Coronary artery (tissue), 2 donors: ENCODE measurements around the gene ZNF701.
A peak's percentile ranks its signal among the peaks of the same experiment; 100 is the strongest.
"Not testable (repeated sequence)": the region's sequence is repeated elsewhere in the genome, so short reads cannot be mapped to it uniquely, and the experiment has no call there.

ENCODE experiments used
- DNase-seq: peaks from one replicate; pipeline ENCODE4 v3.0.0-alpha.2; 2017; ENCODE audit warnings: low spot score
- H3K27ac ChIP-seq, 2 donors: fragments of 200-600 bp; sonication (generic); one replicate each; pipeline ENCODE4 v1.5.1; 2016 to 2019
- H3K4me3 ChIP-seq: fragments of 200-600 bp; sonication (generic); 2 replicates; pipeline ENCODE4 v1.5.1; 2016; ENCODE audit warnings: mild to moderate bottlenecking, moderate library complexity
- TF ChIP-seq, protein P1 (sequence below): fragments of 200-600 bp; sonication (generic); IDR thresholded peaks from one replicate; pipeline ENCODE4 v1.5.1; 2019; ENCODE audit warnings: antibody characterized with exemption

Gene ZNF701

DNA sequence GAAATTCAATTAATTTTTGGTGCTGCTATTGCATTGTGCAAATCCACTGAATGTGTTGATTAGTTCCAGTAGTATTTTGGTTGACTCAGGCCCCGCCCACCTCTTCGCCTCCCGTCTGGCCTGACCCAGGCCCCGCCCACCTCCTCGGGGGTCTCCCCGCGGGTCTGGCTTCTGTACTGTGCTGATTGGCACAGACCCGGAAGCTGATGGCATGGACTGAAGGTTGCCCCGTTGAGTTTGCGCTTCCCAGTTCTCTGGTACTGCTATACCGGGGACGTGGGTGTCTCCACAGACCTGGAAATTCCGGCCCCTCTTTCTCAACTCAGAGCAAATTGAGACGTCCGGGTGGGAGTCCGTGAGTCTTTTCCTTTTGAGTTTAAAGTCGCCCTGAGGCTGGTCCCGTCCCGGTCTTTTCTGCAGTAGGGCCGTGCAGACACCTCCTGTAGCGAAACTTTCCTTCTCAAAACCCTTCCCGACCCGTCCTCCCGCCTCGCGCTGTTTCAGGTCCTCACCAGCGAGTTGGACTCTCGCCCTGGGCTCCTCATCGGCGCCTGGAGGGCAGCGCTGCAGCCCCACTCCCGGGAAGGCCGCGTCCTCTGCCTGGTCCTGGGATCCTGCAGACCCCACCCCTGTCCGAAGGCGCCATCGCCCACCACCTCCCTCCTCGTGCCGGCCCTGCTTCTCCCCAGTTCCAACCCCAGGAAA is 14.8 kb downstream of the ZNF701 start:
- Histone ChIP-seq H3K4me3 (no peak overlapping the region), H3K27ac (no peak overlapping the region)
- DNase-seq = no peak
- TF ChIP-seq, protein P1, sequence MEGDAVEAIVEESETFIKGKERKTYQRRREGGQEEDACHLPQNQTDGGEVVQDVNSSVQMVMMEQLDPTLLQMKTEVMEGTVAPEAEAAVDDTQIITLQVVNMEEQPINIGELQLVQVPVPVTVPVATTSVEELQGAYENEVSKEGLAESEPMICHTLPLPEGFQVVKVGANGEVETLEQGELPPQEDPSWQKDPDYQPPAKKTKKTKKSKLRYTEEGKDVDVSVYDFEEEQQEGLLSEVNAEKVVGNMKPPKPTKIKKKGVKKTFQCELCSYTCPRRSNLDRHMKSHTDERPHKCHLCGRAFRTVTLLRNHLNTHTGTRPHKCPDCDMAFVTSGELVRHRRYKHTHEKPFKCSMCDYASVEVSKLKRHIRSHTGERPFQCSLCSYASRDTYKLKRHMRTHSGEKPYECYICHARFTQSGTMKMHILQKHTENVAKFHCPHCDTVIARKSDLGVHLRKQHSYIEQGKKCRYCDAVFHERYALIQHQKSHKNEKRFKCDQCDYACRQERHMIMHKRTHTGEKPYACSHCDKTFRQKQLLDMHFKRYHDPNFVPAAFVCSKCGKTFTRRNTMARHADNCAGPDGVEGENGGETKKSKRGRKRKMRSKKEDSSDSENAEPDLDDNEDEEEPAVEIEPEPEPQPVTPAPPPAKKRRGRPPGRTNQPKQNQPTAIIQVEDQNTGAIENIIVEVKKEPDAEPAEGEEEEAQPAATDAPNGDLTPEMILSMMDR = no peak

DNA sequence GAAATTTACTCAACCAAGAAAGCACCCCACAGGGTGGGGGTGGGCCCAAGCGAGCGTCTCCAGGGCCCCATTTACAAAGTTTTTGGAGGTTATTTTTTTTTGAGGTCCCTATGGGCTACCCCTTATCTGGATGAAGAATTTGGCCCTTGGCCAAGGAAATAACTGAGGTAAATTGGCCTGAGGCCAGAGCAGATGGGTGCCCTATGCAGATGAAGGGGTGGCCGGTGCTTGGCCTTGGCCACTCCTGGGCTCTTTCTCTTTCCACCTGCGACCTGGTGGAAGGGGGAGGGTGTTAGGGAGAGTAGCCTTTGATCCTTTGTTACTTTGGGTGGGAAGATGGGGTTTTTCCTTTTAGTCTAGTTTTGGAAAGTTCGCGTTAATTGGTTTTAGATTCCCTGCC is 15.5 kb downstream of the ZNF701 start:
- DNase-seq = no peak
- Histone ChIP-seq H3K27ac (no peak overlapping the region), H3K4me3 (no peak overlapping the region)
- TF ChIP-seq, protein P1 = no peak

DNA sequence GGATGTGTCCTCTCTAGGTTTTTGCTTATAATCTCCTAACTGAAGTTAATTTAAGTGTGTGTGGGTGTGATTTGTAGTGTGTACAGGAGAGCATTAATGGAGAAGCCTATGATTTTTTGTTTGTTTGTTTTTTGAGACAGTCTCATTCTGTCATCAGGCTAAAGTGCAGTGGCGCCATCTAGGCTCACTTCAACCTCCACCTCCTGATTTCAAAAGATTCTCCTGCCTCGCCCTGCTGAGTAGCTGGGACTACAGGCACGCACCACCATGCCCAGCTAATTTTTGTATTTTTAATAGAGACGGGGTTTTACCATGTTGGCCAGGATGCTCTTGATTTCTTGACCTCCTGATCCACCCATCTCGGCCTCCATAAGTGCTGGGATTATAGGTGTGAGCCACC is 20.6 kb downstream of the ZNF701 start:
- Histone ChIP-seq H3K27ac (no peak overlapping the region), H3K4me3 (no peak overlapping the region)
- DNase-seq = no peak
- TF ChIP-seq, protein P1 = no peak

DNA sequence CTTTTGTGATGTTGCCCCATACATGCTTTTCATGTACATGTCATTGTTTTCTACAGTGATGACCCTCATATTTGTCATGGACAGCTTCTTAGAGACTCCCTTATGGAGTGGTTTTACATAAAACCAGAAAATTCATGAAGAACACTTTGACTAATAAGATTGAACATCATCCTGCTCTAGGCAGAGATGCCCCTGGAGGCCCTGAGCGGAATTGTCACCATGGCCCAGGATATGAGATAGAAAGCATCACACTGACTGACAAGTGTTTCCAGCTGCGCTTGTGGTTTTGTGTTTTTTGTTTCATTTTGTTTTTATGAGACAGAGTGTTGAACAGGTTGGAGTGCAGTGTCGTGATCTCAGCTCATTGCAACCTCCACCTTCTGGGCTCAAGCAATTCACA is 22.2 kb downstream of the ZNF701 start:
- DNase-seq = no peak
- H3K4me3 ChIP-seq = no peak overlapping the region
- H3K27ac ChIP-seq = no peak overlapping the region
- TF ChIP-seq, protein P1 = no peak

DNA sequence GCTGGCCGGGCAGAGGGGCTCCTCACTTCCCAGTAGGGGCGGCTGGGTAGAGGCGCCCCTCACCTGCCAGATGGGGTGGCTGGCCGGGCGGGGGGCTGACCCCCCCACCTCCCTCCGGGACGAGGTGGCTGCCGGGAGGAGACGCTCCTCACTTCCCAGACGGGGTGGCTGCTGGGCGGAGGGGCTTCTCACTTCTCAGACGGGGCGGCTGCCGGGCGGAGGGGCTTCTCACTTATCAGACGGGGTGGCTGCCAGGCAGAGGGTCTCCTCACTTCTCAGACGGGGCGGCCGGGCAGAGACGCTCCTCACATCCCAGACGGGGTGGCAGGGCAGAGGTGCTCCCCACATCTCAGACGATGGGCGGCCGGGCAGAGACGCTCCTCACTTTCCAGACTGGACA is 23.4 kb downstream of the ZNF701 start:
- not testable (repeated sequence) for H3K27ac ChIP-seq

DNA sequence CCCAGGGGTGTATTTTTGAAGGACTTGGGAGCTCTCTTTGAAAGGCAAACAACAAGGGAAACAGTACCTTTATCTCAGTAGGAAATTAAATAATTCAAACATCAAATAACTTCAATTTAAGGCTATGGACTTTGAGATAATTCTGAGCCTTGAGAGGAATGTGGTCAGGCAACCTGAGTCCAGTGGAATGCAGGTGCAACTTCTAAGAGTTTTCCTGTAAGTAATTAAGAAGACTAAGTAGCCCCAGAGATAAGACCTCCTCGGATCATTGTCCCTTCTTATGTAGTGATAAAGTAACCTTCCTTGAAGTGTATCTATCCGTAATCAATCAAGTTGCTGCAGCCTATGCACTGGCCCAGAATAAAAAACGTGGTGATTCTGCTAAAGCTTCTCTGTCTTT is 29.2 kb downstream of the ZNF701 start:
- H3K27ac ChIP-seq = no peak overlapping the region
- H3K4me3 ChIP-seq = no peak overlapping the region
- DNase-seq = no peak
- TF ChIP-seq, protein P1 = no peak

More for the DNA sequence above, 23.4 kb downstream of the ZNF701 start:
- DNase-seq, H3K4me3 ChIP-seq: not testable (repeated sequence)

DNA sequence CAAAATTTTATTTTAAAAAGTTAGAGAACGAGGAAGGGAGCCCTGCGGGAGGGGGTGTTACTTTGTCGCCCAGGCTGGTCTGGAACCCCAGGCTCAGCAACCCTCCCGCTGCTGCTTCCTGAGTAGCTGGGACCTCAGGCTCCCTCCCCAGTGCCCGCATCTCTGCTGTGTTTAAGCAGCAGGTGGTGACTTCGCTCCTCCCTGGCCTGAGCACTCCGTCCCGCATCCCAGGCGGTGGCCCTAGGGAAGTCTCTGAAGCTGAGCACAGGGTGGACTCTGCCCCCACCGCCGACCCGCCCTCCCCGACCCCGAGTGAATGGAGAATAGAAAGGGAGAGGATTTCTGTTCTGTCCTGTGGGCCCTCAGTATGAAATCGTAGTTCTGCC is 30.5 kb downstream of the ZNF701 start:
- TF ChIP-seq, protein P1 = no peak
- H3K4me3 ChIP-seq = peak overlapping the region; percentile 76
- peak overlapping the region; percentile 45 to 90 for H3K27ac ChIP-seq
- no peak for DNase-seq
